Nephron (organoid): ENCODE data around the gene HMCN1.

Source experiments
- H3K27ac Mint-ChIP-seq, 3 experiments: 2 replicates each; pipeline ENCODE4 v1.8.0; 2020; ENCODE audit warnings: mixed read lengths in 3 of 3, mild to moderate bottlenecking in 2 of 3, moderate library complexity in 1 of 3
- H3K27me3 Mint-ChIP-seq: 2 replicates; pipeline ENCODE4 v1.8.0; 2021; ENCODE audit warnings: low read depth, mild to moderate bottlenecking, moderate library complexity, mixed read lengths
- H3K36me3 Mint-ChIP-seq: 2 replicates; pipeline ENCODE4 v1.8.0; 2020; ENCODE audit warnings: low read depth, mixed read lengths
- H3K4me1 Mint-ChIP-seq: 2 replicates; pipeline ENCODE4 v1.8.0; 2020; ENCODE audit warnings: mixed read lengths
- H3K4me3 Mint-ChIP-seq, 3 experiments: 2 replicates each; pipeline ENCODE4 v1.8.0; 2020; ENCODE audit warnings: mild to moderate bottlenecking in 3 of 3, mixed read lengths in 3 of 3, moderate library complexity in 2 of 3
- H3K9me3 Mint-ChIP-seq: 2 replicates; pipeline ENCODE4 v1.8.0; 2020; ENCODE audit warnings: mixed read lengths
- TF ChIP-seq, protein P1 (sequence below), 3 experiments: fragments of 200-600 bp; sonication (generic); IDR thresholded peaks; one replicate each; pipeline ENCODE4 v1.5.0; 2021; ENCODE audit warnings: antibody characterized with exemption in 3 of 3; ENCODE audit not compliant: unreplicated experiment in 3 of 3

The HMCN1 gene

DNA sequence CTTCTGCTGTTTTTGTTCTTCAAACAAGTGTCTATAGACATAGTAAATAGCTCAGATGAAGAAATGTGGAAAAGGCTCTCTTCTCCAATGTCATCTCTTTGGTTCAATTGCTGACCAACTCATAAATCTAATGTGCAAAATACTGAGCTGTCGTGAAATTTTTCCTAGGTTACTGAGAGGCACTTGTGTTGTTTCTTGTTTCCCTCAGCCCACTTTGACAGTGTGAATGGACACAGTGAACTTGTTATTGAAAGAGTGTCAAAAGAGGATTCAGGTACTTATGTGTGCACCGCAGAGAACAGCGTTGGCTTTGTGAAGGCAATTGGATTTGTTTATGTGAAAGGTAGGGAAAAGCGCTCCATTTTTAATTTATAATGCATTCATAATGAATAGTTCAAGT lies 395.6 kb downstream of the HMCN1 start:
- no peaks in the 10 kb centered on the region for H3K27me3 Mint-ChIP-seq
- no peak overlapping the region for H3K4me3 Mint-ChIP-seq
- TF ChIP-seq, protein P1, sequence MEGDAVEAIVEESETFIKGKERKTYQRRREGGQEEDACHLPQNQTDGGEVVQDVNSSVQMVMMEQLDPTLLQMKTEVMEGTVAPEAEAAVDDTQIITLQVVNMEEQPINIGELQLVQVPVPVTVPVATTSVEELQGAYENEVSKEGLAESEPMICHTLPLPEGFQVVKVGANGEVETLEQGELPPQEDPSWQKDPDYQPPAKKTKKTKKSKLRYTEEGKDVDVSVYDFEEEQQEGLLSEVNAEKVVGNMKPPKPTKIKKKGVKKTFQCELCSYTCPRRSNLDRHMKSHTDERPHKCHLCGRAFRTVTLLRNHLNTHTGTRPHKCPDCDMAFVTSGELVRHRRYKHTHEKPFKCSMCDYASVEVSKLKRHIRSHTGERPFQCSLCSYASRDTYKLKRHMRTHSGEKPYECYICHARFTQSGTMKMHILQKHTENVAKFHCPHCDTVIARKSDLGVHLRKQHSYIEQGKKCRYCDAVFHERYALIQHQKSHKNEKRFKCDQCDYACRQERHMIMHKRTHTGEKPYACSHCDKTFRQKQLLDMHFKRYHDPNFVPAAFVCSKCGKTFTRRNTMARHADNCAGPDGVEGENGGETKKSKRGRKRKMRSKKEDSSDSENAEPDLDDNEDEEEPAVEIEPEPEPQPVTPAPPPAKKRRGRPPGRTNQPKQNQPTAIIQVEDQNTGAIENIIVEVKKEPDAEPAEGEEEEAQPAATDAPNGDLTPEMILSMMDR (IDR thresholded peaks at IDR 0.05; ENCODE audit: unreplicated experiment in 3 of 3): no peak
- no peaks in the 10 kb centered on the region for H3K4me1 Mint-ChIP-seq
- H3K9me3 Mint-ChIP-seq: no peaks in the 10 kb centered on the region
- peaks cover 5% of the 10 kb centered on the region for H3K36me3 Mint-ChIP-seq
- H3K27ac Mint-ChIP-seq: no peak overlapping the region

- Mint-ChIP-seq H3K27me3 (no peaks in the 10 kb centered on the region), H3K9me3 (peaks cover 2% of the 10 kb centered on the region), H3K4me3 (no peak overlapping the region), H3K4me1 (no peaks in the 10 kb centered on the region), H3K27ac (no peak overlapping the region), H3K36me3 (peaks cover 27% of the 10 kb centered on the region)
- TF ChIP-seq, protein P1 (IDR thresholded peaks at IDR 0.05; ENCODE audit: unreplicated experiment in 3 of 3): no peak
These were observed 404.9 kb downstream of the HMCN1 start for GRCh38 chr1:186139115-186139514.

GRCh38 chr1:186139701-186140100 lies 405.5 kb downstream of the HMCN1 start:
- H3K4me1 Mint-ChIP-seq: no peaks in the 10 kb centered on the region
- TF ChIP-seq, protein P1 (IDR thresholded peaks at IDR 0.05; ENCODE audit: unreplicated experiment in 3 of 3): no peak
- peaks cover 27% of the 10 kb centered on the region for H3K36me3 Mint-ChIP-seq
- no peak overlapping the region for H3K4me3 Mint-ChIP-seq
- peaks cover 2% of the 10 kb centered on the region for H3K9me3 Mint-ChIP-seq
- no peak overlapping the region for H3K27ac Mint-ChIP-seq
- H3K27me3 Mint-ChIP-seq: no peaks in the 10 kb centered on the region

- no peaks in the 10 kb centered on the region for H3K27me3 Mint-ChIP-seq
- peaks cover 2% of the 10 kb centered on the region for H3K9me3 Mint-ChIP-seq
- no peaks in the 10 kb centered on the region for H3K4me1 Mint-ChIP-seq
- H3K36me3 Mint-ChIP-seq: peaks cover 43% of the 10 kb centered on the region
- TF ChIP-seq, protein P1 (IDR thresholded peaks at IDR 0.05; ENCODE audit: unreplicated experiment in 3 of 3): no peak
- H3K4me3 Mint-ChIP-seq: no peak overlapping the region
- H3K27ac Mint-ChIP-seq: no peak overlapping the region
These were observed 408.0 kb downstream of the HMCN1 start for GRCh38 chr1:186142159-186142558.

DNA sequence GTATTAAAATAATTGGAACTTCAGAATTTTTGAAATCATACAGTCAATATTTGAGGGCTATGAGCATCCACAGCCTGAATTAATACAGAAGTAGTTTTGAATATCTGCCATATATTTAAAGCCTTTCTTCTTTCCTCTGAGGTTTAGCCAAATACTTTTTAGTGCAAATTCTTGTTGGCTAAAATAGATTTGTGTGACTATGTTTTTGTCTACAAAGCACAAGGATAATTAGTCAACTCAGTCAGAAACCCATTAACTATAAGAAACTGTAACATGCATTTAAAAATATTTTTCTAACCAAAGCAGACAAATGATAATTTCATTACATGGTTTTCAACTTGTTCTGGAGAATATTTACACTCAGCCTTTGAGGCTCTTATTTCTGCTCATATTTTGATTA lies 408.7 kb downstream of the HMCN1 start:
- Mint-ChIP-seq H3K9me3 (peaks cover 2% of the 10 kb centered on the region), H3K27me3 (no peaks in the 10 kb centered on the region), H3K36me3 (peaks cover 43% of the 10 kb centered on the region), H3K4me3 (no peak overlapping the region), H3K27ac (no peak overlapping the region), H3K4me1 (no peaks in the 10 kb centered on the region)
- TF ChIP-seq, protein P1 (IDR thresholded peaks at IDR 0.05; ENCODE audit: unreplicated experiment in 3 of 3): no peak

GRCh38 chr1:186143481-186143880 lies 409.3 kb downstream of the HMCN1 start:
- Mint-ChIP-seq H3K4me1 (no peaks in the 10 kb centered on the region), H3K9me3 (peaks cover 2% of the 10 kb centered on the region), H3K27me3 (no peaks in the 10 kb centered on the region), H3K27ac (no peak overlapping the region), H3K36me3 (peaks cover 48% of the 10 kb centered on the region), H3K4me3 (no peak overlapping the region)
- TF ChIP-seq, protein P1 (IDR thresholded peaks at IDR 0.05; ENCODE audit: unreplicated experiment in 3 of 3): no peak
